Fibroblast of skin of back (primary cell): ENCODE measurements around the gene ZNF28.
A peak's percentile ranks its signal among the peaks of the same experiment; 100 is the strongest.
"Not testable (repeated sequence)": the region's sequence is repeated elsewhere in the genome, so short reads cannot be mapped to it uniquely, and the experiment has no call there.

ENCODE experiments used
- DNase-seq: peaks from one replicate; pipeline ENCODE4 v3.0.0-alpha.2; 2013

Gene ZNF28

GRCh38 chr19:52778811-52779210, 42.6 kb downstream of the ZNF28 start:
- no peak for DNase-seq

GRCh38 chr19:52756447-52756846, 65.0 kb downstream of the ZNF28 start:
- DNase-seq = not testable (repeated sequence)

- DNase-seq = no peak
These were observed 71.7 kb downstream of the ZNF28 start for GRCh38 chr19:52749780-52750179.

- peak; percentile 29 for DNase-seq
These were observed 73.0 kb downstream of the ZNF28 start for GRCh38 chr19:52748336-52748950.
